ENCODE results near the gene YIPF1.

GRCh38 chr1:53837646-53837923 lies 52.0 kb downstream of the YIPF1 start:
- no peak for TF ChIP-seq SUZ12 (IDR thresholded peaks at IDR 0.05; ENCODE audit: extremely low read depth, insufficient read depth, insufficient read length)
- no peak for TF ChIP-seq ZNF274 (IDR thresholded peaks at IDR 0.05; ENCODE audit: low read depth, low read length)
- TF ChIP-seq YY1 (IDR thresholded peaks at IDR 0.05; ENCODE audit: insufficient read depth, insufficient read length), result no peak

Measured in NT2/D1 (cell line).